Measurements from ENCODE around the gene ZNG1A.
A peak's percentile ranks its signal among the peaks of the same experiment; 100 is the strongest.

The ZNG1A gene

DNA sequence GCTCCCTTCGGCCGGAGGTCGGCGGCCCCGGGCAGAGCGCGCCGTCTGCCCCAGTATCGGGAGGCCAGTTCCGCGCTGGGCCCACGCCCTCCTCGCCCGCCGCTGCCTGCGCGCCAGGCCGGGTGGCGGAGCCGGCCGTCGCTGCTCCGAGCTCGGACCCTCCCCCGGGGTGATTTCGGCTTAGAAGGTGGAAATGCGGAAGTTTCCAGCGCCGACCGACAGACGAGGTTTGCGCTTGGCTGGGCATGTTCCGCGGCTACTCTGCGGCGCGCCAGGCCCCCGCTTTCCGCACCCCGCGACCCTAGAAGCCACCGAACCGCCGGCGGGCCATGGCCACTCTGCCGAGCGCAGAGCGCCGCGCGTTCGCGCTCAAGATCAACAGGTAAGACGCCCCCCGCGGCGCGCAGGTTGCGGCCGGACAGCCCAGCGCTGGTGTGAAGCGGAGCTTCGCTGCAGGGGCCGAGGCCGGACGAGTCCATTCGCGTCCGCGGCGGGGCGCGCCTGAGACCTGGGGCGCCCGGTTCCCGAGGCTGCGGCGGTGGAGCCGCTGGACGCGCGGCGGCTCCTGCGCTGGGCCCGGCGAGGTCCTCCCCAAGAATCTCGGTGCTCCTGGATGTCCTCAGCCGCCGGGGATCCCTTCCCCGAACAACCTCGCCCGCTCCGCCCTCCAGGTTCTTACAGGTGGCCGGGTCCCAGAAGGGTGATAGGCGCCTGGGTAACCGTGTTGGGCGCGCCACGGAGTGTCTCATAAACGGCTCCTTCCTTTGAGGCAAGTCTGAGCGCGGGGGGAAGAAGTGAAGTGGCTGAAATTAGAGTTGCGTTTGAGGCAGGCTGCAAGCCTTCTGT, 36.0 kb upstream of the ZNG1A start, which contains the start of gene DOCK8 (continued):
- TF ChIP-seq, protein P1, sequence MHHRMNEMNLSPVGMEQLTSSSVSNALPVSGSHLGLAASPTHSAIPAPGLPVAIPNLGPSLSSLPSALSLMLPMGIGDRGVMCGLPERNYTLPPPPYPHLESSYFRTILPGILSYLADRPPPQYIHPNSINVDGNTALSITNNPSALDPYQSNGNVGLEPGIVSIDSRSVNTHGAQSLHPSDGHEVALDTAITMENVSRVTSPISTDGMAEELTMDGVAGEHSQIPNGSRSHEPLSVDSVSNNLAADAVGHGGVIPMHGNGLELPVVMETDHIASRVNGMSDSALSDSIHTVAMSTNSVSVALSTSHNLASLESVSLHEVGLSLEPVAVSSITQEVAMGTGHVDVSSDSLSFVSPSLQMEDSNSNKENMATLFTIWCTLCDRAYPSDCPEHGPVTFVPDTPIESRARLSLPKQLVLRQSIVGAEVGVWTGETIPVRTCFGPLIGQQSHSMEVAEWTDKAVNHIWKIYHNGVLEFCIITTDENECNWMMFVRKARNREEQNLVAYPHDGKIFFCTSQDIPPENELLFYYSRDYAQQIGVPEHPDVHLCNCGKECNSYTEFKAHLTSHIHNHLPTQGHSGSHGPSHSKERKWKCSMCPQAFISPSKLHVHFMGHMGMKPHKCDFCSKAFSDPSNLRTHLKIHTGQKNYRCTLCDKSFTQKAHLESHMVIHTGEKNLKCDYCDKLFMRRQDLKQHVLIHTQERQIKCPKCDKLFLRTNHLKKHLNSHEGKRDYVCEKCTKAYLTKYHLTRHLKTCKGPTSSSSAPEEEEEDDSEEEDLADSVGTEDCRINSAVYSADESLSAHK (tag by site-specific recombination; IDR thresholded peaks at IDR 0.05), result 0 out of 2 replicates have a peak, but pooled peaks have one; percentile 12
- TF ChIP-seq ZFP37 (tag by site-specific recombination; IDR thresholded peaks at IDR 0.05) (peak; percentile 75; the same call in 1 of the 2 replicates), GLIS1 (tag by site-specific recombination; IDR thresholded peaks at IDR 0.05) (peak; percentile 70), ZNF24 (tag by site-specific recombination; IDR thresholded peaks at IDR 0.05) (peak; percentile 70), GLIS2 (tag by site-specific recombination; IDR thresholded peaks at IDR 0.05) (peak; percentile 64), ZNF391 (tag by site-specific recombination; IDR thresholded peaks at IDR 0.05; ENCODE audit: borderline replicate concordance, low read depth) (peak; percentile 34; the same call in 1 of the 2 replicates), ZNF610 (tag by site-specific recombination; IDR thresholded peaks at IDR 0.05; ENCODE audit: borderline replicate concordance) (no peak), ZNF48 (tag by site-specific recombination; IDR thresholded peaks at IDR 0.05) (no peak), ZBTB20 (tag by site-specific recombination; IDR thresholded peaks at IDR 0.05) (peak; percentile 29; the same call in 1 of the 2 replicates), ZNF791 (tag by site-specific recombination; IDR thresholded peaks at IDR 0.05) (no peak), ZNF521 (tag by site-specific recombination; IDR thresholded peaks at IDR 0.05) (no peak), ZNF660 (tag by site-specific recombination; IDR thresholded peaks at IDR 0.05) (peak; percentile 30; the same call in 1 of the 2 replicates), MZF1 (tag by site-specific recombination; IDR thresholded peaks at IDR 0.05; ENCODE audit: borderline replicate concordance) (0 out of 2 replicates have a peak, but pooled peaks have one; percentile 59), ZNF341 (tag by site-specific recombination; IDR thresholded peaks at IDR 0.05; ENCODE audit: low read depth) (peak; percentile 54), ZBTB8A (tag by site-specific recombination; IDR thresholded peaks at IDR 0.05) (peak; percentile 85), MEIS1 (CRISPR knock-in tag; IDR thresholded peaks at IDR 0.05; ENCODE audit: borderline replicate concordance) (0 out of 2 replicates have a peak, but pooled peaks have one; percentile 50), ZNF776 (tag by site-specific recombination; IDR thresholded peaks at IDR 0.05; ENCODE audit: borderline replicate concordance) (no peak), ZNF394 (tag by site-specific recombination; IDR thresholded peaks at IDR 0.05; ENCODE audit: borderline replicate concordance) (peak; percentile 15; the same call in 1 of the 2 replicates)
- TF ChIP-seq, protein P2, sequence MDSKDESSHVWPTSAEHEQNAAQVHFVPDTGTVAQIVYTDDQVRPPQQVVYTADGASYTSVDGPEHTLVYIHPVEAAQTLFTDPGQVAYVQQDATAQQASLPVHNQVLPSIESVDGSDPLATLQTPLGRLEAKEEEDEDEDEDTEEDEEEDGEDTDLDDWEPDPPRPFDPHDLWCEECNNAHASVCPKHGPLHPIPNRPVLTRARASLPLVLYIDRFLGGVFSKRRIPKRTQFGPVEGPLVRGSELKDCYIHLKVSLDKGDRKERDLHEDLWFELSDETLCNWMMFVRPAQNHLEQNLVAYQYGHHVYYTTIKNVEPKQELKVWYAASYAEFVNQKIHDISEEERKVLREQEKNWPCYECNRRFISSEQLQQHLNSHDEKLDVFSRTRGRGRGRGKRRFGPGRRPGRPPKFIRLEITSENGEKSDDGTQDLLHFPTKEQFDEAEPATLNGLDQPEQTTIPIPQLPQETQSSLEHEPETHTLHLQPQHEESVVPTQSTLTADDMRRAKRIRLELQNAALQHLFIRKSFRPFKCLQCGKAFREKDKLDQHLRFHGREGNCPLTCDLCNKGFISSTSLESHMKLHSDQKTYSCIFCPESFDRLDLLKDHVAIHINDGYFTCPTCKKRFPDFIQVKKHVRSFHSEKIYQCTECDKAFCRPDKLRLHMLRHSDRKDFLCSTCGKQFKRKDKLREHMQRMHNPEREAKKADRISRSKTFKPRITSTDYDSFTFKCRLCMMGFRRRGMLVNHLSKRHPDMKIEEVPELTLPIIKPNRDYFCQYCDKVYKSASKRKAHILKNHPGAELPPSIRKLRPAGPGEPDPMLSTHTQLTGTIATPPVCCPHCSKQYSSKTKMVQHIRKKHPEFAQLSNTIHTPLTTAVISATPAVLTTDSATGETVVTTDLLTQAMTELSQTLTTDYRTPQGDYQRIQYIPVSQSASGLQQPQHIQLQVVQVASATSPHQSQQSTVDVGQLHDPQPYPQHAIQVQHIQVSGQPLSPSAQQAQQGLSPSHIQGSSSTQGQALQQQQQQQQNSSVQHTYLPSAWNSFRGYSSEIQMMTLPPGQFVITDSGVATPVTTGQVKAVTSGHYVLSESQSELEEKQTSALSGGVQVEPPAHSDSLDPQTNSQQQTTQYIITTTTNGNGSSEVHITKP (tag by site-specific recombination; IDR thresholded peaks at IDR 0.05), result peak; percentile 92
- TF ChIP-seq, protein P3, sequence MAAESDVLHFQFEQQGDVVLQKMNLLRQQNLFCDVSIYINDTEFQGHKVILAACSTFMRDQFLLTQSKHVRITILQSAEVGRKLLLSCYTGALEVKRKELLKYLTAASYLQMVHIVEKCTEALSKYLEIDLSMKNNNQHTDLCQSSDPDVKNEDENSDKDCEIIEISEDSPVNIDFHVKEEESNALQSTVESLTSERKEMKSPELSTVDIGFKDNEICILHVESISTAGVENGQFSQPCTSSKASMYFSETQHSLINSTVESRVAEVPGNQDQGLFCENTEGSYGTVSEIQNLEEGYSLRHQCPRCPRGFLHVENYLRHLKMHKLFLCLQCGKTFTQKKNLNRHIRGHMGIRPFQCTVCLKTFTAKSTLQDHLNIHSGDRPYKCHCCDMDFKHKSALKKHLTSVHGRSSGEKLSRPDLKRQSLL (tag by site-specific recombination; IDR thresholded peaks at IDR 0.05), result peak; percentile 95
- TF ChIP-seq, protein P4, sequence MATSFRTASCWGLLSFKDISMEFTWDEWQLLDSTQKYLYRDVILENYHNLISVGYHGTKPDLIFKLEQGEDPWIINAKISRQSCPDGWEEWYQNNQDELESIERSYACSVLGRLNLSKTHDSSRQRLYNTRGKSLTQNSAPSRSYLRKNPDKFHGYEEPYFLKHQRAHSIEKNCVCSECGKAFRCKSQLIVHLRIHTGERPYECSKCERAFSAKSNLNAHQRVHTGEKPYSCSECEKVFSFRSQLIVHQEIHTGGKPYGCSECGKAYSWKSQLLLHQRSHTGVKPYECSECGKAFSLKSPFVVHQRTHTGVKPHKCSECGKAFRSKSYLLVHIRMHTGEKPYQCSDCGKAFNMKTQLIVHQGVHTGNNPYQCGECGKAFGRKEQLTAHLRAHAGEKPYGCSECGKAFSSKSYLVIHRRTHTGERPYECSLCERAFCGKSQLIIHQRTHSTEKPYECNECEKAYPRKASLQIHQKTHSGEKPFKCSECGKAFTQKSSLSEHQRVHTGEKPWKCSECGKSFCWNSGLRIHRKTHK (tag by site-specific recombination; IDR thresholded peaks at IDR 0.05), result no peak
- TF ChIP-seq, protein P5, sequence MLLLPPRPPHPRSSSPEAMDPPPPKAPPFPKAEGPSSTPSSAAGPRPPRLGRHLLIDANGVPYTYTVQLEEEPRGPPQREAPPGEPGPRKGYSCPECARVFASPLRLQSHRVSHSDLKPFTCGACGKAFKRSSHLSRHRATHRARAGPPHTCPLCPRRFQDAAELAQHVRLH (tag by site-specific recombination; IDR thresholded peaks at IDR 0.05), result no peak
